ENCODE measurements around the gene STX8.

Gene STX8

GRCh38 chr17:9512323-9513168 lies 63.1 kb downstream of the STX8 start:
- Mint-ChIP-seq H3K4me1 (peaks cover 5% of the 10 kb centered on the region), H3K27ac (no peak overlapping the region), H3K9me3 (peaks cover 33% of the 10 kb centered on the region), H3K27me3 (ENCODE audit: low read depth) (no peaks in the 10 kb centered on the region), H3K36me3 (ENCODE audit: low read depth) (peaks cover 22% of the 10 kb centered on the region), H3K4me3 (no peak overlapping the region)
- TF ChIP-seq CTCF (IDR thresholded peaks at IDR 0.05; ENCODE audit: unreplicated experiment in 3 of 3), result no peak

- TF ChIP-seq CTCF (IDR thresholded peaks at IDR 0.05; ENCODE audit: unreplicated experiment in 3 of 3), result no peak
- peaks cover 33% of the 10 kb centered on the region for H3K9me3 Mint-ChIP-seq
- no peaks in the 10 kb centered on the region for H3K4me1 Mint-ChIP-seq
- H3K36me3 Mint-ChIP-seq (ENCODE audit: low read depth), result peaks cover 30% of the 10 kb centered on the region
- no peak overlapping the region for H3K27ac Mint-ChIP-seq
- no peaks in the 10 kb centered on the region for H3K27me3 Mint-ChIP-seq (ENCODE audit: low read depth)
- no peak overlapping the region for H3K4me3 Mint-ChIP-seq
Measured at GRCh38 chr17:9509236-9509816, 66.3 kb downstream of the STX8 start.

GRCh38 chr17:9499041-9499440 lies 76.6 kb downstream of the STX8 start:
- Mint-ChIP-seq H3K4me3 (no peak overlapping the region), H3K27ac (no peak overlapping the region), H3K9me3 (no peaks in the 10 kb centered on the region), H3K36me3 (ENCODE audit: low read depth) (peaks cover 18% of the 10 kb centered on the region), H3K27me3 (ENCODE audit: low read depth) (no peaks in the 10 kb centered on the region), H3K4me1 (peaks cover 6% of the 10 kb centered on the region)
- no peak for TF ChIP-seq CTCF (IDR thresholded peaks at IDR 0.05; ENCODE audit: unreplicated experiment in 3 of 3)

- Mint-ChIP-seq H3K27ac (no peak overlapping the region), H3K36me3 (ENCODE audit: low read depth) (peaks cover 18% of the 10 kb centered on the region), H3K4me3 (no peak overlapping the region), H3K9me3 (no peaks in the 10 kb centered on the region), H3K27me3 (ENCODE audit: low read depth) (no peaks in the 10 kb centered on the region), H3K4me1 (peaks cover 6% of the 10 kb centered on the region)
- no peak for TF ChIP-seq CTCF (IDR thresholded peaks at IDR 0.05; ENCODE audit: unreplicated experiment in 3 of 3)
Measured at GRCh38 chr17:9498490-9498889, 77.1 kb downstream of the STX8 start.

- TF ChIP-seq CTCF (IDR thresholded peaks at IDR 0.05; ENCODE audit: unreplicated experiment in 3 of 3), result no peak
- no peaks in the 10 kb centered on the region for H3K27me3 Mint-ChIP-seq (ENCODE audit: low read depth)
- H3K4me1 Mint-ChIP-seq, result no peaks in the 10 kb centered on the region
- H3K9me3 Mint-ChIP-seq, result peaks cover 2% of the 10 kb centered on the region
- H3K36me3 Mint-ChIP-seq (ENCODE audit: low read depth), result peaks cover 35% of the 10 kb centered on the region
- H3K27ac Mint-ChIP-seq, result no peak overlapping the region
- H3K4me3 Mint-ChIP-seq, result no peak overlapping the region
Measured at GRCh38 chr17:9488556-9488955, 87.1 kb downstream of the STX8 start.

All from nephron (organoid).